HG02884 (cell line): ENCODE measurements around the gene EPN2.

Experiments used
- ATAC-seq: cut with Tn5 transposase; IDR thresholded peaks from one replicate; pipeline ENCODE4 v1.9.1; 2021; ENCODE audit warnings: mild to moderate bottlenecking, moderate library complexity; ENCODE audit not compliant: unreplicated experiment

Gene EPN2

DNA sequence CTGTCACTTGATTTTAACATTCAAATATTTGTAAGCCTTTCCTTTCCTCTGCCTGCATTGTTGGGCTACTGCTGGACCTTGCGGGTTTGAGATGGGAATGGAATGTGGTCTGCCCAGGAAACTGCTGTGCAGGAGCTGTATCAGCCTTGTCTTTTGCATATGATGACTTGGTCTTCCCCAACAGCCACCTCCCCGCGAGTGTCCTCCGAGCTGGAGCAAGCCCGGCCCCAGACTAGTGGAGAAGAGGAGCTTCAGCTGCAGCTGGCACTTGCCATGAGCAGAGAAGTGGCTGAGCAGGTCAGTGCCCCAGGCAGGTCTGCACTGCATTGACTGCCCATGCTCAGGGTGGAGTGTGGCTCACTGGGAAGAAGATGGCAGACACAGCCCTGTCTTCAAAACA, 72.5 kb downstream of the EPN2 start:
- no peak for ATAC-seq

DNA sequence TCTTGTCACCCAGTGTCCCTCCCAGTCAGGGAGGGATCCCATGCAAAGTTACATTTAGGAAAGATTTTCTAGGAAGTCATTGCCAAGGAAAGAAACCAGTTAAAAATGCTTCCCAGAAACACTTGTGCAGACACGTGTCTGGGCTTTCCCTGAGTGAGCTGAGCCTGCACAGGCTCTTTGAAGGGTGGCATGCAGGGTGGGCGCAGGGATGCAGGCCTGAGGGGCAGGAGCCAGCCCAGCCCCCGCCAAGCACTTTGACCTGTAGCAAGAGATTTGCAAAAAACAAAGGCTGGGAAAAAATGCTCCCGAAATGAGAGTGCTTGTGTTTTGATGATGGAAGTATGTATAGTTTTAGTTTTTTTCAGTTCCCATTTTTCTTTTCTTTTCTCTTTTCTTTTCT, 73.0 kb downstream of the EPN2 start:
- no peak for ATAC-seq

DNA sequence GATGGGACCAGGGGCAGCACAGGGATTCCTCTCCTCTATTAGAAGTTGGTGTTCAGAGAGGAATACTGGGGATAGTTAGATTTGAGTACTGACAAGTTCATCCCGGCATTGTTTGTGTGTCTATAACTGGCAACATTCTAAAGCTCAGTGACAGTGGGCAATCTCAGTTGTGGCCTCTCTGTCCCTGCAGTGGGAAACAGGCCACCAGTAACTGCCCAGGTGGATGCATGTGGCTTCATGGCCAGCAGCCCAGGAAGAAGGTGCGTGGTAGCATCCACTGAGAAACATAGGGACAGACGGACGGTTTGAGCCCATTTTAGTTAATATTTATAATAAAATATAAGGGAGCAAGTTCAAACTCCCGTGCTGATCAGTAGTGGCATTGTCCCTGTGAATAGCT, 73.8 kb downstream of the EPN2 start:
- ATAC-seq = no peak

DNA sequence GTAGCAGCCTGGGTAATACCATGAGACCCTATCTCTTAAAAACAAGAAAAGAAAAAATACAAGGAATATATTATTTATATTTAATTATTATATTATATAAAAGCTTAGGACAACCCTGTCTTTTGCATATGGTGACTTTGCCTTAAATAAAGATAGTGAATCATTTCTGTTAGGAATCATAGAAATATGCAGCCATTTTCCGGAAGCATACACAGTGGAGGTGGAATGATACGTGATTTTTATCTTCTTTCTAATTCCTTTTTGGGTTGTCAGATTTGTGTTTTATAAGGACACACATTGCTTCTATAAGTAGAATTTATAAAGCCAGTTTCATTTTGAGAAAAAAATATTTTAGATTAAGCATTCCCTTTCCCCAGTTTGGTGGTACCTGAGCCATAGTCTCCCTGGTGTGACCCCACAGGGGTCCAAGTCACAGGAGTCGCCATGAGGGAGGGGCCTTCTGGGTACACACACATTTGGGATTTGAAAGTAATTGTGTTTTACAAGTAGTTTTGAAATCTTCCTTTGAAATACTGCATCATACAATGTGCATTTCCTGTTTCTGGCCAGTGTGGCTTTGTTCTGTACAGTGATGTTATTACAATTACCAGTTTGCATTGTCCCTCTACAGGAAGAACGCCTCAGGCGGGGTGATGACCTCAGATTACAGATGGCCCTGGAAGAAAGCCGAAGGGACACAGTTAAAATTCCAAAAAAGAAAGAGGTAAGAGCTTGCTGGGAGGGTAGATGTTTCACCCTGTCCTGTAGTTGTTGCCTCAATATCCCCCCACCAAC, 74.5 kb downstream of the EPN2 start:
- no peak for ATAC-seq

DNA sequence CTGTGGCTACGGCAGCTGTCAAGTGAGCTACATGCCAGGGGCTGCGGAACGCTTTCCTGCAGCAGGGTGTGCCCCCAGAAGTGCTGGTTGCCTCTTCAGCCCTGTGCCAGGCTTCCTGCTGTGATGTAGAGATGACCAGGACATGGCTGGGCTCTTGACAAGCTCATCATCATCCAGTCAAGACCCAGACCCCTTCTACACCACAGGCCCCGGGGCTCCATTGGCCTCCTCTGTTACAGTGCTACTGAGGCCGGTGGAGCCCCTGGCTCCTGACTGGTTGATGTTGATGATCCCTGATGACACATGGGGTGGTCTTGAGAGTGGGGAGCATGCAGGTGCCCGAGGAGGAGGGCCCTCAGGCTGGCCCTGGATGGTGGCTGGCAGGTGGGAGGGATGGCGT, 75.2 kb downstream of the EPN2 start:
- ATAC-seq = no peak

DNA sequence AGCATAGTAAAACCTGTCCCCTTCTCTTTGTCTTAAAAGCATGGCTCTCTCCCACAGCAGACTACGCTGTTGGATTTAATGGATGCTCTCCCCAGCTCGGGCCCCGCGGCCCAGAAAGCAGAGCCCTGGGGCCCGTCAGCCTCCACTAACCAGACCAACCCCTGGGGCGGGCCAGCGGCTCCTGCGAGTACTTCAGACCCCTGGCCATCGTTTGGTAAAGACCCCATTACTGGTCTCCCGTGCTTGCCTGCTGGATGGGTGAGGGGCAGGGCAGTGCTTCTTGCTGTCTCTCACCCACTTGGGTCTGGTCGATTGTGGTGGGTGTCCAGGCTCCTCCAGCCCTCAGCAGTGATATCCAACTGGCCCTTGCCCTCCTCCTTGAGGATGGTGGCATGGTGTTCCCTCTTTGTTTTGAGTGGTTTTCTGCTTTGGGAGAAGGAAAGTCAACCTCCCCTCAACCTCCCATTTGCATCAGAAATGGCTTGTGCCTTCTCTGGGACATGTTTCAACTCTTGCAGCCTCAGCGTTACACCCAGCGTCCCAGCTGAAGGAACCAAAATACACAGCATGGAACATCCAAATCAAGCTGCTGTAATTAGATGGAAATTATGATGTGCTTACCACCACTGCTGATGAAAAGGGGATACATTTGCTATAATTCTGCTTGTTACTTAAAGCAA, 76.0 kb downstream of the EPN2 start:
- no peak for ATAC-seq

DNA sequence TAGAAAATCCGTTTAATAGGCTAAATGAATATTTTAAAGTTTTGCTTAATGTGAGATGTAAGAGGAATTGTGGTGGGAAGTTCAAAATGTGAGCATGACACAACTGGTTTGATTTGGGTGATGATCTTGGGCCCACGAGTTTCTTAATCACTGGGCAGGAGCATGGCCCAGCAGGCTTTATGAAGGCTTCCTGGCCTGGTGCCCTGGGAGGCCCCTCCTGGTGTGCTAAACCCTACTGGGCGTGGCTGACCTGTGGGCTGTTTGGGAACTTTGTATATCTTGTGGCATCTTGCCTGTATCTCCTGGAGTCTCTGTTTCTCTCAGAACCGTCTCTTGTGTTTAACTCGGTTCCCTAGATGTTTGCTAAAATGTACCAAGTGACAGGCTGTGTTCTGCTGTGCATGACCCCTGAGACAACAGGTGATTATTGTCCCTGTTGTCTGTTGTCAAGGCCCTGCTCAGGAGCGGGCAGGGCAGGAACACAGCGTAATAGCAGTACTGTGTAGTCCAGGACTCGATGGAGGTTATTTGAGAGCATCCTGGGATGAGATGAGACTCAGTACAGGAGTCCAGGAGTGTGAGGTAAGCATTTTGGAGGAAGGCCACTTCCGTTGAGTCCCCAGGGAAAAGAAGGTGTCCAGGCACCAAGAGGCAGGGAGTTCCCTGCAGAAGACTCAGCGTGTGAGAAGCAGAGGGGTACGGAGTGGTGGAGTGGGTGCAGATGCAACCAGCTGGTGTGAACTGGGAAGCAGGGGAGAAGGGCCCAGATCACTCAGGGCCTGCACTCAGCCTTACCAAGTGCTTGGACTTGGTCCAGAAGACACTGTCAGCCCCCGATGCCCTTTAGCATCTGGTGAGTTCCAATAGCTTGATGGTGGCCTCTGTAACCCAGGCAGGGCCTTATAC, 76.8 kb downstream of the EPN2 start:
- ATAC-seq = no peak

DNA sequence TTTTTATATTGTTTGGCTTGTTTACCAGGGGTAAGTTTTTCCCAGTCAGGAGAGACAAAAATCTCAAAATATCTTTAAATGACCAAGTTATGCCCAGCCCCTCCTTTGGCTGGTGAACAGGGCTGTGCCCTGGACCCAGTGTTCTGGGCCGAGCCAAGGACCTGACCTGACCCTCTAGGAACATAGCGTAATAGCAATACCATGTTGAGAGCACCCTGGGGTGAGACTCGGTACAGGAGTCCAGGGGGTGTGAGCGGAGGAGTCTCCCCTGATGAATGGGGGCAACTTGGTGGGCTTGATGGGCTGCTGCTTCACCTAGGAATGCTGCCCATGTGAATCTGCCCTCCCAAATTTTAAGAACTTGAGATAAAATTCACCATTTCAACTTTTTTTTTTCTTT, 77.9 kb downstream of the EPN2 start:
- ATAC-seq = no peak

DNA sequence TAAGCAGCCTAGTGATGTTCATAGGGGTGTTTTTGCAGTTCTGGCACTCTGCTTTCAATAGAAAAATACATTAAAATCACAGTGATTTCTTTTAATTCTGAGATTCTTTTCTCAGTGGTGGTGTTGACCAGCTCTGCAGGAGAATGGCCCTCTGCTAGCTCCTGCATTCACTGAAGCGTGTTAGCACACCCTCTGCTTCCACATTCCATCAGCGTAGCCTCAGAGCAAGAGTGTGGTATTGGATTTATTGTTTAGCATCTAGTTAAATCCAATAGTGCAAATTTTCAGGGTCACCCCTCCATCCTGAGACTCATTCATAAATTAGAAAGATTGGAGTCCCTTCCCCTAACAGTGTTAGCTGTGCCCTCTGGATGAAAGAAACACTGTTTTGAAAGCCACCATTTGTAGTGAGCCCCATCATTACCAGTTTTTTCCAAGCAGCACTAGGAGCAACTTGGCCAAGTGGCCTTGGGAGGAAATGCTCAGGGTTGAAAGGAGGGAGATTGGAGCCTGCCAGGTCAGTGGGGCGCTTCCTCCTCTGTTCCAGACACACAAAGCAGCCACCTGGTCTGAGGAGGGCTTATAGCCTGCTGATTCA, 79.7 kb downstream of the EPN2 start:
- no peak for ATAC-seq

DNA sequence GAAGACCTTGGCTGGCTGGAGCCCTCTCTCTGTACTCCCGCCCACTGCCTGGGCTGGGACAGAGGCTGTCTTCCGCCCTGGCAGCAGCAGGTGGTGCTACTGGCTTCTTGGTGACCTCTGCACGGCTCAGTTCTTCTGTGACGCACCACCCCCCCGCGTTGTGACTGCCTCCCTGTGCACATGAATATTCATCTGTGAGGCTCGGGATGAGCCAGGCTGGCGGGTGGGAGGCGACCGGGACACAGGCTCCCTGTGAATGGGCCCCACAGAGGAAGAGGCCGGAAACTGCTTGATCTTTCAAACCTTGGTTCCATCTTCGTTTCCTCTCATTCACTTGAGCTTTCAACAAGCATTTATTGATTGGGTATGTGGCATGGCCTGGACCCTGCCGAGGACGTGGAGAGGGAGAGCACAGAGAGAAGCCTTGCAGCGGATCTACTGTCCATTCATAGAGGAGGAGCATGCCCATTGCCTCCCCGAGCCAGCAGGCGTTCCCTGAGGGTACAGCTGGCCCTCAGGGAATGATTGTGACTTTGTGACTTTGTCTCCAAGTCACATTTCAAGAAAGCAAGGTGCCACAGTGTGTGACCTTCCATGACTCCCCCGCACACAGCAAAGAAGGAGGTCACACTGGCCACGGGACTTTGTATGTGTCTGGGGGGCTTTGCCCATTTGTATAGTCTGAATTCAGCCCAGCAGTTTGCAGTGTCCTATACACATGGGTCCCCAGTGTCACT, 80.4 kb downstream of the EPN2 start:
- no peak for ATAC-seq

DNA sequence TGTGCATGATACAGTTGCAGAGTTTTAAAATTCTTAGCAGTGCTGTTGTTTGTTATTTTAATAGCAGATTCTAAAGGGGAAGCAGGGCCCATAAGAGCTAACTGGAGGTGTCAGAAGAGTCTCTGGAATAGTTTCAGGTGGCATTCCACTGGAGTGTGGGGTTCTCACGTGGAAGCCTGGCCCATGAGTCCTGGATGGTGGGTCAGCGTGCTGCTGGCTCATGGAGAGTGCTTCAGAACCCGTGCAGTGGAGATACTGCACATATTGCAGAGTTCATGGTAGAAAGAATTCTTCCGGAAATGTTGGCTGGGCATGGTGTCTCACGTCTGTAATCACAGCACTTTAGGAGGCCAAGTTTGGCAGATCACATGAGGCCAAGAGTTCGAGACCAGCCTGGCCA, 81.4 kb downstream of the EPN2 start:
- no peak for ATAC-seq

DNA sequence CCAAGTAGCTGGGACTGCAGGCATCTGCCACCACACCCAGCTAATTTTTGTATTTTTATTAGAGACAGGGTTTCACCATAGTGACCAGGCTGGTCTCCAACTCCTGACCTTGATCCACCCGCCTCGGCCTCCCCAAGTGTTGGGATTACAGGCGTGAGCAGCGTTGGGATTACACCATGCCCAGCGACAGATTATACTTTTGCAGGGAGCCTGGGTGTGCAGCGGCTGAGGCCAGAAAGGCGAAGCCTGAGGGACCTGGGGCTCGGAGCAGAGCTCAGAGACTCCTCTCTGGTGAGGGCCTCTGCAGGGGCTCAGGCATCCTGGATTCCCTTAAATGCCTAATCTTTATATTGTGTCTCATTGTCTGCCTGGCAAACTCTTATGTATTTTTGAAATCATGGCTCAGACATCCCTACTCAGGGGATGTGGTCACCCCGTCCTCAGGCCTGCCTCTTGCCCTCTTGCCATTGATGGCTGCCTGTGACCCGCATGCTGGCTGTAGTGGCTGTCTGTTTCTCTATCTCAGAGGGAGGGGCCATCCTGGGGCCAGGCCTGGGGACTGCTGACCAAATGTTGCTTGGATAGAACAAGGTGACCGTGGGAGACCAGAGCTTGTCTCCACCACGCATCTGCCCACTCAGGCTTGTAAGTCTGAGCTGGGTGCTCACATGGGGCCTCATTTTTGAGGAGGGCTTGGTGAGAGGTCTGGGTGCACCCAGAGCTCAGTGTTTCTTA, 82.8 kb downstream of the EPN2 start:
- no peak for ATAC-seq

DNA sequence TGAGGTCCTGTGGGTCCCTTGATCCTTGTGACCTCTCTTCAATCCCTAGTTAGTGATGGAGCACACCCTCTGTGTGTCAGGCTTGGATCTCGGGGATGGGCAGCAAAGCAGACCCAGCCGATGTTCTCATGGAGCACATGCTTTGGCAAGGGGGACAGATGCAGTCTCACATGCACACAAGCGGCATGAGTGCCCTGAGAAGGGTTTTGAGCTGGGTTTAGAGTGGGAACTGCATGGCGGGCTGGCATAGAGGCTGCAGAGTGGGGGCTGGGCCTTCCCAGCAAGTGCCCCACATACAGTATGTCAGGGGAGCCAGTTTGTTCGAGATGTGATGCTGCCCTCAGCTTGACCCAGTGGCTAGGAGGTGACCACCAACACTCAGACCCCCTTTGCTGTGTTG, 83.7 kb downstream of the EPN2 start:
- ATAC-seq = no peak

DNA sequence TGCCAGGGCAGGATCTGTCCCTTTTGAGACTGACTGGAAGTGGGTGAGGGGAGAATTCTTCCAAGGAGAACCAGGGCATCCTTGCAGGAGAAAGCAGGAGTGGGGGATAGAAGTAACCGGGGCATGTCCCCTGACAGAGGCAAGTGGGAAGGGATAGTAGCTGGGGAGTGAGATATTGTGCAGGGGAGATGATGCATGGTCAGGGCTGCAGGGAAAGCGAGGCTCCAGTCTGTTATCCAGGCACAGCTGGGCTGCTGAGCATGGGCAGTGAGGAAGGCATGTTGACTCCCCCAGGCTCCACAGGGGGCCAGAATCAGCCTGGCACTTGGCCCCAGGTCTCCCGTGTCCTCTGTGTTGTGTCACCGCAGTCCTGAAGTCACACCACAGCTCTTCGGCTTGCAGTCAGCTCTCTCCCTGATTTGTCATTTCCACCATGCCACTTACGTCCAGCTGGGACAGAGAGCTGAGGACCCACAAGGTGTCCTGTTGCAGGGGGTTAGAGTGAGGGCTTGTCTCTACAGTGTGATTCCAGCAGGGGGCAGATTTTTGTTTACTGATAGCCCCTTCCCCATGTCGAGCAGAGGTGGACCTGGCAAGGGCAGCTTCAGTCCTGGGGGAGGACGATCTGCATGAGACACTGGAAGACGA, 84.4 kb downstream of the EPN2 start:
- no peak for ATAC-seq

DNA sequence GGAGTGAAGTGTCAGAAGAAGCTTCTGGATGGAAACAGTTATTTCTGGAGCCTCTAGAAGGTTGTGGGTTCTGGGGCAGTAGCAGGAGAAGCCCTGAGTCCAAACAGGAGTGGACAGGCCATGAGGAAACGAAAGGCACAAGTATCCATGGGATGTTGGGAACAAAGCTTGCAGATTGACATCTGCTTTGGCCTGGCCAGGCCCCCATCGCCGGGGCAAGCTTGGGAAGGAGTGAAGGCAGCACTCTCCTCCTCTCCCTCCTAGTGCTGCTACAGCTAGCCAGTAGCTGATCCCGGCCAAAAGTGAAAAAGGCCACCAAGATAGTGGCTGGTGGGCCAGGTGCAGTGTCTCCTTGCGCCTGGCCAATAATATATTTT, 85.0 kb downstream of the EPN2 start:
- ATAC-seq = no peak

DNA sequence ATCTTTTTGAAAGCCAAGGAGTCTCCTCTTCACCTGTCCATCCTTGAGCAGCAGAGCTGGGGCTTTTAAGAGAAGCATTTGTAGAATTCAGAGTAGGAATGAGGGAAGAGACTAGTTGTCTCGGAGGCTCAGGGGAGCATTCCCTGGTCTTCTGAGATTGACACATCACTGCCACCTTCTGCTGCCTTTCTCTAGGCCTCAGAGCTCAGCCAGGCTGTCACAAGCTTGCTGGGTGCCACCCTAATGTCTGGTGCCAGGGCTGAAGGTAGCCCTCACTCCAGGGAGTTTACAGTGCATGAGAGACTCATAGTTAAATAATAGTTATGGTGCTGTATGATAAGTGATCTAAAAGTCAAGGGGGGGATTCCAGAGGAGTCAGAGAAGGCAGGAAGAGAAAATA, 85.7 kb downstream of the EPN2 start:
- ATAC-seq = no peak

DNA sequence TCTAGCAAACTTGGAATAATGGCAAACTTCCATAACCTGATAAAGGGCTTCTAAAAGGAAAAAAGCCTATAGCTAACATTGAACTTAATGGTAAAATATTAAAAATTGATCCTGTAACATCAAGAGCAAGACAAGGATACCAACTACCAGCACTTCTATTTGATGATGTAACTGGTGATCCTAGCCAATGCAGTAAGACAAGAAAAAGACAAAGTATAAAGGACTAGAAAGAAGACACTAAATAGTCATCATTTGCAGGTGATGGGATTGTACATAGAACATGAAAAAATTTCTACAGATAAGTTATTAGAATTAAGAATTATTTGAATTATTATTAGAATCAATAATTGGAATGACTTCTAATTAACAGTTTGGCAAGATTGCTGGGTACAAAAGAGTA, 88.4 kb downstream of the EPN2 start:
- no peak for ATAC-seq

DNA sequence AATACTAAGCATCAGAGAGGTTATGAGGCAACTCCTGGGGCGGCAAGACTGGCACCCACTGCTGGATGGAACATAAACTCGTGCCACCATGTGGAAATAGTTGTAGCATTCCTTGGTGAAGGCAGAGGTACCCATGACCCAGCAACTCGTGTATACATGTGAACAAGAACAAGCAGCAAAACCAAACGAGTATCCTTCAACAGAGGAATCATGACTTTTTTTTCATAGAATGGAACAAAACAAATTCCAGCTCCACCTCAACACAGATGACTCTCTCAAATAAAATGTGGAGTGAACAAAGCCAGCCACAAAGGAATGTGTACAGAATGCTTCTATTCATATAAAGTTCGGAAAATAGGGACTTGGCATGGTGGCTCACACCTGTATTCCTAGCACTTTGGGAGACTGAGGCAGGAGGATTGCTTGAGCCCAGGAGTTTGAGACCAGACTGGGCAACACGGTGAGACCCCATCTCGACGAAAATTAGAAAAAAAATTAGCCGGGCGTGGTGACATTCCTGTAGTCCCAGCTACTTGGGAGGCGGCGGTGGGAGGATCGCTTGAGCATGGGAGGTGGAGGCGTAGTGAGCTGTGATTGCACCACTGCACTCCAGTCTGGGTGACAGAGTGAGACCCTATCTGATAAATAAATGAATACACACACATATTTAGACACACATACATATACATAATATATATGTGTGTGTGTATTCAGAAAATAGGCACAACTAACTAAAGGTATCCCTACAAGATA, 90.0 kb downstream of the EPN2 start:
- no peak for ATAC-seq
